DMS114 treated with DMSO at 0.1 percent for 48 hours (cell line): Measurements from ENCODE around the gene TANGO2.

Experiments
- DNase-seq: peaks from one replicate; lab custom pipeline; 2025; ENCODE audit not compliant: unreplicated experiment; lab: John Stamatoyannopoulos, UW

The TANGO2 gene

DNA sequence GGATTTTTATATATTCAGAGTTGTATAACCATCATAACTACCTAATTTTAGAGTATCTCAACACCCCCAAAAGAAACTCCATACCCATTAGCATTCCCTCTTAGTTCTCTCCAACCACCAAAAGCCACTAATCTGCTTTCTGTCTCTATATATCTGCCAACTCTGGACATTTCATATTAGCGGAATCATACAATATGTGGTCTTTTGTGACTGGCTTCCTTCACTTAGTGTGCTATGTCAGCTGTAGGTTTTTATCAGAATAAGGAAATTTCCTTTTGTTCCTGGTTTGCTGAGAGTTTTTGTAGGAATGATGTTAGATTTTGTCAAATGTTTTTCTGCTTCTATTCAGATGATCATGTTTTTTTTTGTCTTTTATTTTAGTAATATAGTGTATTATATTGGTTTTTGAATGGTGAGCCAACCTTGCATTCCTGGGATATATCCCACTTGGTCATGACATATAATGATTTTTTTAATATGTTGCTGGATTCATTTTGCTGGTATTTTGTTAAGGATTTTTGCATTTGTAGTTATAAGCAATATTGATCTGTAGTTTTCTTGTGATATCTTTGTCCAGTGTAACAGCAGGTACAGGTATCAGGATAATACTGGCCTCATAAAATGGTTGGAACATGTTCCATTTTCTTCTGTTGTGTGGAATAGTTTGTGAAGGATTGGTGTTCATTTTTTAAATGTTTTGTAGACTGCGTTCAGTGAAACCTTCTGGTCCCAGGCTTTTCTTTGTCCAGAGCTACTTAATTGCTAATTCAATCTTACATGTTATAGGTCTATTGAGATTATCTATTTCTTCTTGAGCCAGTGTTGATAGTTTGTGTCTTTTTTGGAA, 75.9 kb downstream of the TANGO2 start:
- DNase-seq: no peak

DNA sequence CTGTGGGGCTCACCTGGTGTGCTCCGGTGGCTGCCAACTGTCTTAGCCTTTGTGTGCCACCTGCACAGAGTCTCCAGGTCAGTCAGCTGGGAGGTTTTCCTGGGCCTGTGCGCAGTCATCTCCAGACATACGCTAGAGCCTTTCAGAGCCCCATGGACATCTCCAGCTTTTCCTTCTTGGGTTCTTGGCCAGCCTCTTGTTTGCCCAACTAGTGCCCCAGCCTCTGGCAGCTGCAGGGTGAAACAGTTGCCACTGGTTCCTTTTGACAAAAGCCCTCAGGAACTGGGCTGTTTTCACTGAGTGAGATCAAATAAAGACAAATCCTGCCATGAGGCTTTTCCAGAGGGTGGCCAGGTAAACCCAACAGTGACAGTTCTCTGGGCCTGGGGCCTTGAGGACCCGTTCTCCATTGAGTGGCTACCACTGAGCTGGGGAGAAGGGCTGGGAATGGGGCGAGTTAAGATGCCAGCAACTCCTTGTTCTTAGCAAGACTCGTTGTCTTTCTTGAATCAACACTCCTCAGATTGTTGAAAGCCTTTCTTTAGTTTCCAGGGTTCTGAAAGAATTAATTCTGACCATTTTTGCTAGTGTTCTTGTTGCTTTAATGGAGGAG, 78.3 kb downstream of the TANGO2 start:
- DNase-seq: no peak

DNA sequence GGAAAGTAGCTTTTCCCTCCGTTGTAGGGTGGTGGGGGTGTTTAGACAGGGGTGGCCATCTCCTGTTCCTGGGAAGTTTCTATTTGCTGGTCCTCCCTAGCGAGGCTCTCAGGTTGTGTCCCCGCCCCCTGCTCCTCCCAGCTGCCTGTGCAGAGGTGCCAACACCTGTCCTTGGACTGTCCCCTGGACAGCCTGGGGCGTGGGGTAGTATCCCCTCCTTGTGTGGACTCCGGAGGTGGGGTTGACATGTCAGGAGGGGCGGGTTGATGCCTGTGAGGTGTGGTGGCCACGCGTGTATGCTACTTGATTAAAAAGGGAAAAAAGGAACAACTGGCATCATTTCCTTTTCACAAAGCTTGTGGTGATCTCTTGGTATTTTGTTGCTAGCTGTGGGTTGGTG, 80.7 kb downstream of the TANGO2 start:
- DNase-seq: no peak

DNA sequence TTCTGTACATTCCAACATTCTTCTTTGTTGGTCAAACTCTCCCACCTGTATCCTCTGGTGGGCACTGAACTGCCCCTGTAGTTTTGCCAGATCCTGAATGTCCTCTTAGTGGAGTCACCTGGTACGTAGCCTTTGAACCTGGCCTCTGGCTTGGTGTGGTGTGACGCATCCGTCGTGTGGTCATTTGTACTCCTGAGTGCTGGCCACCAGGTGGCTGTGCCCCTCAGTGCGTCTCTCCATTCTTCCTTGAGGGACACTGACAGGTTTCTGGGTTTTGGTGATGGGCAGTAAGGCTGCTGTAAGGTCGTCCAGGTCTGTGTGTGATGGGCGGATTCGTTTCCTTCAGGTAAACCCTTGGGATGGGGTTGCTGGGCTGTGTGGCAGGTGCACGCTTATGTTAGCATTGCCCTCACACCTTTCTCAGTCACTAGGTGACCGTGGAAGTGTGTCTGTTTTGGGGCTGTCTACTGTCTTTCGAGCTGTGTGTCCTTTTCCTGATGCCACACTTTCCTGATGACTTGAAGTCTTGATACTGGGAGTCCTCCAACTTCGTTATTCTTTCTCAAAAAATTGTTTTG, 81.4 kb downstream of the TANGO2 start:
- DNase-seq: no peak

DNA sequence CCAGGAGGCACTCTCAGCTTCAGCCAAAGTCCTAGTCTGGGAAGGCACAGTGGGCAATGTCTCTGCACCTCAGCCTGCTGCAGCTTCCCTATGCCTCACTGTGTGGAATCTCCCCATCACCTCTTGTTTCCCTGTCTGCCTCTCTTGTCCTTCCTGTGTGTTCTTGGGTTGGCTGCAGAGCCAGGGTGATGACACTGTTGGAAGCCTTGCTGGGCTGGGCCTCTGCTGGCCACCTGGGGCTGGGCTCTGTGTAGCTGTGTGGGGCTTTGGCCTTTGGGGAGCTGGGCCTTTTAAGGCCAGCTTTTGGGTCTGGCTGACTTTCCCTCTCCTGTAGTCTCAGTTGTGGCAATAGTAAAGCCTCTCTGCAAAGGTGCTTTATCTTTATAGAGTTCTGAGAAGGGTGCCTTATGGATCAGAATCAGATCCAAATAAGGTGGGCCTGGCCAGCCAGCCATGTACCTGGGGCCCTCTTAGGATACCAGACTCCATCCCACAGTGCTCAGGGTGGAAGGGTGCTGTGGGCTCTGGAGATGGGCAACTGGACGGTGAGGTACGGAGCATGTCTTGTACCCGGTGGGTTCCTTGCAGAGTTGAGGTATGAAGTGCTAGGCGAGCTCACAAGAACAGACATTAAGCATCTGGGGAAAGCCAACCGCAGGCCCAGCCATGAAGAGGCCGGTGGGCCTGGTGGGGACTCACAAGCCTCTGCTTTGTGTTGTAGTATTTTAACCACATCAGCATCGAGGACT, 84.7 kb downstream of the TANGO2 start:
- no peak for DNase-seq

DNA sequence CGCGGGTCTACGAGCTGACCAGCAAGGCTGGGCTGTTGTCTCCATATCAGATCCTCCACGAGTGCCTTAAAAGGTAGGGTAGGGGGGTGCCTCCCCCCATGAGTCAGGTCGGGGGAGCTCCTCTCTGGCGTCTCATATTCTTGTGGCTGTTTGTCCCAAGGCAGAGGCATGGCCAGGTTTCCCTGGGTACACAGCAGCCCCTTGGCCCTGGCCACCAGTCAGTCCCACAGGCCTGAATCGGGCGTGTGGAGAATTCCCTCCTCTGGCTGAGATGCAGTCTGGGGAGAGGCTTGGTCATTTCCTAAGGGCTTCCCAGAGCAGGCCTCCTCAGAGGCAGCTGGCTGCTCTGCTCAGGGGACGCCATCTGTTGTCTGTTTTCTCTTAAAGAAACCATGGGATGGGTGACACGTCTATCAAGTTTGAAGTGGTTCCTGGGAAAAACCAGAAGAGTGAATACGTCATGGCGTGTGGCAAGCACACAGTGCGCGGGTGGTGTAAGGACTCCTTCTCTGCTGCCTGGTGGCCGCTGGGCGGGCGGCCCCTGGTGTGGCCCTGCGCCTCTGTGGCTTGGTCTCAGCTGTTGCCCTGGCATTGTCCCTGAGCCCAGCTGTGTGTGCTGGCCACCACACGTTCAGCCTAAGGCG, 85.4 kb downstream of the TANGO2 start:
- no peak for DNase-seq

DNA sequence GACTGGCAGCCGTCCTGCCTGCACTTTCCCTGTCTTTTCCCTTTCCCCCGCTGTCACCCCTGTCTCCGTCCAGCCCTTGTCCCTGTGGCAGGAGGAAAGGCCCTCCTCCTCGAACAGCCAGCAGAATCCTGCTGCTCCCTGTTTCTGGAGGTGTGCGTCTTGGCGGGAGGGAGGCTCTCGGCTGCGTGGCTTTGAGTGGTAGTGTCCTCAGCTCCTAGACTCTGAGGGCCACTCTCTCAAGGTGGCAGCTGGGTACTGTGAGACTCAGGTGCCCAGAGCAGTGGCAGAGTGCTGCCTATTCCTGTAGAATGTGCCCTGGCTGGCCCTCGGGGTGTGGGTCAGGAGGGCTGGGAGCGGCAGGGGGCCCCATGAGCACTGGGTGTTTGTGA, 85.9 kb downstream of the TANGO2 start:
- no peak for DNase-seq

DNA sequence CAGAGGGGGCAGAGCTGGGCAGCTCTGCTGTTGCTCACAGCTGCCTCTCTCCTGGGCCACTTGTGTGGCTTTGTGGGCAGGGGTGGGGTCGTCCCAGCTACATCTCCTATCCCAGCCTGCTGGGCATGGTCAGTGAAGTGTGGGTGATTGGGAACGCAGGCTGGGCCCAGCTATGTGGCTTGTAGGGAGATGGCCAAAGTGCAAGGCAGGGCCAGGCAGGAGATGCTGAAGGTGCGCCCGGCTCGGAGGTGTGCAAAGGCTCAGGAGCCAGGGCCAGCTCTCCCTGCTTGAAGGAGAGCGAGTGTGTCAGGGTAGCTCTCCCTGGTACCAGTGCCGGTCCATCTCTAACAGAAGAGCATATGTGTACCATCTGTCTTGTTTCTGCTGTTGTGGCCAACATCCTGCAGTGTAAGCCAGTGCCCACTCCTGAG, 86.6 kb downstream of the TANGO2 start:
- no peak for DNase-seq

DNA sequence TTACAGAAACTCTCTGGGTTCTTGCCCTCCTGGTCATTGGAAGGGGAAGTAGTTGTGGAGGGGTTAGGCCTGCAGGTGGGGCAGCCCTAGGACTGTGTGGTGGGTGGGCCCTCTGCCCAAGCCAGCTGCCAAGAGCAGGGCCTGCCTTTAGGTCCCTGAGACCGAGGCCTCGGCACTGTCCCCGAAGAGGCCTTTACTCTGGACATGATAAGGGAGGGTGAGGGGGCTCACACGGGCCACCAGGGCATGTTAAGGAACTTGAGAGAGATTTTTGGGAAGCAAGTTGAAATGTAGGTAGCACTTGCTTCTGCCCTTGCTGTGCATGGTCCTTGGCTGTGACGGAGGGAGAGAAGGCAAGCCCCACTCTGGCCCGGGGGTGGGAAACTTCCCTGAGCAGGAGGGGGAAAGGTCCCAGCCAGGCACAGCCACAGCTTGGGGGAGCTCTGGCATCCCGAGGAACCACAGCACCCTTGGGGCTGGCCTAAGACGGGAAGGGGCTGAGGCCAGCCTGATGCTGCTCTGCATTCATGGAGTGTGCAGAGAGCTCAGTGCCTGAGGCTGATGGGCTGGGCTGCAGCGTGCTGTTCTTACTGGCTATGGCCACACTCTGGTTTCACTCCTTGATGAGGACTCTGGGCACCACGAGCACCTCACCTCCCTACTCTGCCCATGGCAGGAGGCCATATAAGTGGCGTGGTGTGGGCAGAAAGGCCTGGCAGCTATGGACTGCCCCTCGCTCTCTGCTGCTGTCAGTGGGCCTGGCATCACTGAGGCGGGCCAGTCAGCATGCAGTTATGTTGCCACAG, 87.2 kb downstream of the TANGO2 start:
- DNase-seq: no peak

DNA sequence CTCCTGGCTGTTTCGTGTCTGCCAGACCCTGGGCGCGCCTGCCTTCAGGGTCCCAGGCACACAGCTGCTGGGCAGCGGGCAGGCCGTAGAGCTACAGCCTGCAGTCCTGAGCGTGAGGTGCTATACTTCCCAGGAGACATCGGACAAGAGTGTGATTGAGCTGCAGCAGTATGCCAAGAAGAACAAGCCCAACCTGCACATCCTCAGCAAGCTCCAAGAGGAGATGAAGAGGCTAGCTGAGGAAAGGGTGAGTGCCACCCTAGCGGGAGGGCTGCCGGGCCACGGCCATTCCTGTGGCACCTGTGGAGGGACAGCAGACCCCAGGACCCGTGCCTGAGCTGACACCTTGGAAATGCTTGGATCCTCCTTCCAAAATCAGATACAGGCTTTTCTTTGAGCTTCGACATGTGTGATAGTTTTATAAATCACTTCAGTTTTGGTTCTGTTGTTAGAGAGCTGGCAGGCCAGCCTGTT, 87.9 kb downstream of the TANGO2 start:
- no peak for DNase-seq

DNA sequence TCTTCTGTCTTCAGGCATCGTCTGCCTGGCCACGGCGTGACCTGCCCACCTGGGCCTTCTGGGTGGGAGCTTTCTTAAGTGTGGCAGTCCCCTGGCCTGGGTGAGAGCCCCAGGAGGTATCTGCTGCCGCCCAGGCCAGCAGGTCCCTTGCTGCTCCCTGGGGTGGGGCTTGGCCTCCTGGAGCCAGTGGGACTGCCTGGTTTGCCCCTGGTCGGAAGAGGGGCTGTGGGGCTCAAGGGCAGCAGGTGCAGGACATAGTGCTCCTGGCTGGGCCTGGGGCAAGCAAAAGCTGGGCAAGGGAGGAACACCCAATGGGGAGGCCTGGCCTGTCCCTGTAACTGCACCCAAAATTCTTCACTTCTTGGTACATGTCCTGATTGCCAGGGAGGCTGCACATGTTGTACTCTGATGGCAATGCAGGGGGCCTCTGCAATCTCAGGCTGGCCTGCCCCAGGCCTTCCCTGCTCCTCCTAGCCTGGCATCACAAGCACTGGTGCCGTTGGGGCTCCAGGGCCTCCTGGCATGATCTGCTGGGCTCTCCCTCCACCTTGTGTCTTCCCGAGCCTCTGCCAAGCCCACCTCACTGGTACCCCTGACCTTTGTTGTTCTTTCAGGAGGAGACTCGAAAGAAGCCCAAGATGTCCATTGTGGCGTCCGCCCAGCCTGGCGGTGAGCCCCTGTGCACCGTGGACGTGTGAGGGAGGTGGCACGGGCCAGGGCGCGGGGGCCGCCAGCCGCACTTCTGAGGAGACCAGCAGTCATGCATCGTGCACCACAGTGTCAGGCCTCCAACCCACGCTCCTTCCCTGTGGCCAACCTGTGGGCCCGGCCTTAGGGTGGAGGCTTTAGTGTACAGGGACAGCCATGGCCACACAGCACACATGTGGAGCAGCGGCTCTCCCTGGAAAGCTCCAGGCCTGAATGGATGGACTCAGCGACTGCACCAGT, 88.8 kb downstream of the TANGO2 start:
- no peak for DNase-seq

DNA sequence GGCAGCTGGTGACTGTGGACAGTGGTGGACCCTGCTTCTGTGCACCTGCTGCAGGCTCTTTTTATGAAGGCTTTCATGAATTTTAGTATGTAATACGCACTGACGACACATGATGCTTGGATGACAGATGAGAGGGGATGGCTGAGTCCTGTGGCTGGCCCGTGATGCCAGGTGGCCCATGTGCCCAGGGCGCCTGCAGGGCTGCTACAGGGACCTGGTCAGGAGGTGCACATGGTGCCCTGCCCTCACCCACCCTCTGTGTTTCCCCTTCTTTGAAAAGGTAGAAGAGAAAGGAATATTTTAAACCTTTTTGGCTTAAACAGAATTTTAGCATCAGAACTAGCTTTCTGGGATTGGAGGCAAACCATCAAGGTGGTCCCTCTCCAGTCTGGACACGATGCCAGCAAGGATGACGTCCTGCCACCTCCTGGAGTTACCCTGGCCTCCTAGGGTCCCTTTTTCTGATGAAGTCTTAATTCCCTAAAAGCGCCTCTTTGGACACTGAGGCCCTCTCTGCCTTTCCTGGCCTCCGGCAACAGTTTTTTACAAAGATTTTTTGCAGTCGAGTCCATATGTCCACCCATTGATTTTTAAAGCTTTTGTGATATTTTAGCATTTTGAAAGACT, 89.6 kb downstream of the TANGO2 start:
- no peak for DNase-seq

DNA sequence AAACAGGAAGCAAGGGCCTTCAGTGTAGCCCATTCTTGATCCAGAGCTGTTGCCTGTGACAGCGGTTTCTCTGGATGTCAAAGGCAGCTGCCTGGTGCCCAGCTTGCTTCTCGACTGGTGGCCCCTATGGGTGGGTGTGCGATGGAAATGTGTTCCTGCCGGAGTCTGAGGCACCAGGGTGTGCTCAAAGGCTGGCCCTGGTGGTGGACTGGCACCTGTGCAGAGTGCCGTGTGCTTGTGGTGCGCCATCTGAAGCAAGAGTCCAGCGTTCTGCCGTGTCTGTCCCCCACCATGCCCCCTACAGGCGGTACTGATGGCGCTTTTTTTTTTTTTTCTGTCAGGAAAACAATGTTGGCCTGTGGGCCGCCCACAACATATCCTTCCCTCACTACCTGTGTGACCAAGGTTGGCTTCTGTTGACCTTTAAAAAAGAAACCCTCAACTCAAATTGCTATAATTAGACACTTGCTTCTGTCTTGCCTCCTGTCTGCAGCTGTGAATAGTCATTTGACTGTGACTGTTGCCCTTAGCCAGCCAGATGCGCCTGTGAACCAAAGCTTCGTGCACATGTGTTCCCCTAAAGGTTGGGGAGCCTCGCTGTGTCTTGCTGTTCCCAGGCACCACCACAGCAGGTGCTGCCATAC, 90.3 kb downstream of the TANGO2 start:
- DNase-seq: peak; percentile 32

DNA sequence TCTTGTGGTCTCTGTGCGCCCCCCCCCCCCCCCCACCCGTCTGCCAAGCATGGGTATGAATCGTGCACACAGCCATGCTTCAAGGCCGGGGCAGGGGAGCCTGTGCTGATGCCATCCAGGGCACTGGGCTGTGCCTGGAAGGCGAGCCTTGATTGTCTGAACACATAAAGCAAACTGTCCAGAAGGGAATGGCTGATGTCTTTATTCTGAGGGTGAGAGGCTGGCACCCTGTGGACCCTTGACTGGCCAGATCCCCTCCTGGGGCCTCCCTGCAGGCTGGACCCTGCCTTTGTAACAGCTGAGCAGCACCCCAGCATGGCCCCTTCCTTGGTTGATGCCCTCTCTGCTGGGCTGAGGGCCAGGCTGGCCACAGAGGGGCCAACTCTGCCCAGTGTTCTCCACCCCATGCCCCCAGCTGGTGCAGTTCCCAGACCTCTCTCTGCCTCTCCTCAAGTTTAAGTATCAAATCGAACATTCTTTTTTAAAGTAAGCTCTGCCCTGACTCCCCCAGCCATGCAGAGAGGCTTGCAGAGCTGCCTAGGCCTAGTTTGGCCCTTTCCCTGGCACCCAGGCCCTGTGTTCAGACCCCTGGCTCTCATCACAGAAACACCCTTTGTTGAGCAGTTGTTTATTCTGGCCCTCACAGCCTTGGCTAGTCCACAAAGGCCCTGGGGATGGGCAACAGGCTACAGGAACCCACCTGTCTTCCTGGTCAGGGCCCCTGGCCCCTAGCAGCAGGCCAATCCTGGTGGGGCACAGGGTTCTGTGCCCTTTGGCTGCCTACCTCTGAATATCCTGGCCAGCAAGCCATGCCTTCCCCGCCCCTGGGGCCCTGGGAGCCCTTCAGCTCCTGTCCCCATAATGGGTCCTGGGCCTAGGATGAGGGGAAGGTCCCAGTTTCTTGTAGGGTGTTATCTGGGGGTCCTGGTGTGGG, 91.0 kb downstream of the TANGO2 start:
- no peak for DNase-seq

DNA sequence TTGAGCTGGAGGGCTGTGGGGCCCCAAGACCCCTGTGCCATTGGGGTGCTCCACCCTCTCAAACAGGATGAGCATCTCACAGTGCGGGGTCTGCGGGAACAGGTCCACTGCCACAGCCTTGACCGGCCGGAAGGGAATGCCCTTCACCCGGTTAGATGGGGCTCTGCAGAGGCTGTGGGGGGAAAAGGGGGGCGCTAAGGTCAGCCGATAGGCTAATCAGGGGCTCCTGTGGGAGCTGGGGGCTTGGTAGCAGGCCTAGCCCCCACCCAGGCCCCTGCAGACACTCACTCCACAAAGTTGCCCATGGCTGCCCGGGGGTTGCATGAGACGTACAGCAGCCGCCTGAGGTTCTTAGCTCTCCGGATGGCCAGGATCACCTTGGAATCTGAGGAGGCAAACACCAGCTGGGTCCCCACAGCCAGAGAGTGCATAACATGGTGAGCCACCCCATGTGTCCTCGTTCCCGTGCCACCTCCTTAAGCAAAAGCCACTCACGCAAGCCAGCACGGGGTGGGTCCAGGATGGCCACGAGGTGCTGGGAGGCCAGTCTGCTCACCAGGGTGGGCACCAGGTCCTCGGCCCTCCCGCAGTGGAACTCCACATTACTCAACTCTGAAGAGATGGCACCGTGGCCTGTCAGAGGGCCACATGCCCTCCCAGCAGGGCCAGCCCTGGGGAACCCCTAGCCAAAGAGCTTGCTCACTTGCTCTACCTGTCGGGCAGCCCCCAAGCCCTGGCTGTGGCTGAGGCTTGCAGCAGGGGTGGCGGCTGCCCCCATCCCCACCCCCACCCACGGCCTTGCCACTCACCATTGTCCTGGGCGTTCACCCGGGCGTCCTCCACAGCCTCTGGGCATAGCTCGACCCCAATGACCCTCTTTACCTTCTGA, 92.0 kb downstream of the TANGO2 start:
- DNase-seq: no peak
